ENCODE measurements around the gene FYN. TPM values are rescaled to one million over a fixed set of nuclear protein-coding genes. Genes with fewer than 3 reads are reported as not detected.

The FYN gene
- total RNA-seq, 1 donor from 2014 or later: 260 TPM

- TF ChIP-seq CTCF (conservative IDR thresholded peaks at IDR 0.05): no peak
- H3K9me3 Mint-ChIP-seq: no peaks in the 10 kb centered on the region
- H3K4me3 Mint-ChIP-seq: no peak overlapping the region
- peaks cover 45% of the 10 kb centered on the region for H3K4me1 Mint-ChIP-seq
- H3K27ac Mint-ChIP-seq (ENCODE audit: unreplicated experiment): no peak overlapping the region
- H3K36me3 Mint-ChIP-seq (ENCODE audit: low read depth): peaks cover 16% of the 10 kb centered on the region
- H3K27me3 Mint-ChIP-seq (ENCODE audit: low read depth): no peaks in the 10 kb centered on the region
- DNase-seq (ENCODE audit: low read depth, low spot score): no peak
Measured at GRCh38 chr6:111660531-111660930, 212.7 kb downstream of the FYN start.

- Mint-ChIP-seq H3K36me3 (ENCODE audit: low read depth) (peaks cover 13% of the 10 kb centered on the region), H3K9me3 (no peaks in the 10 kb centered on the region), H3K4me1 (peaks cover 29% of the 10 kb centered on the region), H3K4me3 (no peak overlapping the region), H3K27ac (ENCODE audit: unreplicated experiment) (no peak overlapping the region), H3K27me3 (ENCODE audit: low read depth) (no peaks in the 10 kb centered on the region)
- DNase-seq (ENCODE audit: low read depth, low spot score): no peak
- no peak for TF ChIP-seq CTCF (conservative IDR thresholded peaks at IDR 0.05)
Measured at GRCh38 chr6:111658462-111659154, 214.6 kb downstream of the FYN start.

- H3K36me3 Mint-ChIP-seq (ENCODE audit: low read depth): peaks cover 14% of the 10 kb centered on the region
- H3K27ac Mint-ChIP-seq (ENCODE audit: unreplicated experiment): no peak overlapping the region
Measured at GRCh38 chr6:111657146-111657545, 216.1 kb downstream of the FYN start.

GRCh38 chr6:111653979-111654378, 219.3 kb downstream of the FYN start:
- no peak for DNase-seq (ENCODE audit: low read depth, low spot score)
- Mint-ChIP-seq H3K27me3 (ENCODE audit: low read depth) (no peaks in the 10 kb centered on the region), H3K4me1 (no peaks in the 10 kb centered on the region), H3K4me3 (no peak overlapping the region), H3K36me3 (ENCODE audit: low read depth) (peaks cover 22% of the 10 kb centered on the region), H3K9me3 (no peaks in the 10 kb centered on the region), H3K27ac (ENCODE audit: unreplicated experiment) (no peak overlapping the region)
- TF ChIP-seq CTCF (conservative IDR thresholded peaks at IDR 0.05): no peak

More at GRCh38 chr6:111657146-111657545, 216.1 kb downstream of the FYN start:
- no peaks in the 10 kb centered on the region for H3K9me3 Mint-ChIP-seq
- H3K27me3 Mint-ChIP-seq (ENCODE audit: low read depth): no peaks in the 10 kb centered on the region
- H3K4me1 Mint-ChIP-seq: peaks cover 14% of the 10 kb centered on the region
- H3K4me3 Mint-ChIP-seq: no peak overlapping the region
- no peak for DNase-seq (ENCODE audit: low read depth, low spot score)
- no peak for TF ChIP-seq CTCF (conservative IDR thresholded peaks at IDR 0.05)

- Mint-ChIP-seq H3K4me1 (no peaks in the 10 kb centered on the region), H3K36me3 (ENCODE audit: low read depth) (peaks cover 22% of the 10 kb centered on the region), H3K27me3 (ENCODE audit: low read depth) (no peaks in the 10 kb centered on the region), H3K4me3 (no peak overlapping the region), H3K27ac (ENCODE audit: unreplicated experiment) (no peak overlapping the region), H3K9me3 (no peaks in the 10 kb centered on the region)
- DNase-seq (ENCODE audit: low read depth, low spot score): no peak
- no peak for TF ChIP-seq CTCF (conservative IDR thresholded peaks at IDR 0.05)
Measured at GRCh38 chr6:111653434-111653833, 219.8 kb downstream of the FYN start.
